Measurements from ENCODE around the gene BCL2L14.
"Not testable (repeated sequence)": the region's sequence is repeated elsewhere in the genome, so short reads cannot be mapped to it uniquely, and the experiment has no call there.

BCL2L14 gene

DNA sequence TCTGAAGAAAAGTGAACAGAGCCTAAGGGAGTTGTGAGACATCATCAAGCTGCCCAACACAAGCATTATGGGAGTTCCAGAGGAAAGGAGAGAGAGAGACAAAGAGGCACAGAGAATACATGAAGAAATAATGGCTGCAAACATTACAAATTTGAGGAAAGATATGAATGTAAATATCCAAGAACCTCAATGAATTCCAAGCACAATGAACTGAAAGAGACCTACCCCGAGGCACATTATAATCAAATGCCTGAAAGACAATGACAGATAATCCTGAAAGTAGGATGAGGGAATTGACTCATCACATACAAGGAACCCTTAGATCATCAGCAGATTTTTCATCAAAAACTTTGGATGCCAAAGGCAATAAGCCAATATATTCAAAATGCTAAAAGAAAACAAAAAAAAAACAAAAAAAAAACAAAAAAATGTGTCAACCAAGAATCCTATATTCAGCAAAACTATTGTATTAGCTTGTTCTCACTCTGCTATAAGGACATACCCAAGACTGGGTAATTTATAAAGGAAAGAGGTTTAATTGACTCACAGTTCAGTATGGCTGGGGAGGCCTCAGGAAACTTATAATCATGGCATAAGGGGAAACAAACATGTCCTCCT, 37.8 kb downstream of the BCL2L14 start:
- DNase-seq (ENCODE audit: low read depth): no peak

DNA sequence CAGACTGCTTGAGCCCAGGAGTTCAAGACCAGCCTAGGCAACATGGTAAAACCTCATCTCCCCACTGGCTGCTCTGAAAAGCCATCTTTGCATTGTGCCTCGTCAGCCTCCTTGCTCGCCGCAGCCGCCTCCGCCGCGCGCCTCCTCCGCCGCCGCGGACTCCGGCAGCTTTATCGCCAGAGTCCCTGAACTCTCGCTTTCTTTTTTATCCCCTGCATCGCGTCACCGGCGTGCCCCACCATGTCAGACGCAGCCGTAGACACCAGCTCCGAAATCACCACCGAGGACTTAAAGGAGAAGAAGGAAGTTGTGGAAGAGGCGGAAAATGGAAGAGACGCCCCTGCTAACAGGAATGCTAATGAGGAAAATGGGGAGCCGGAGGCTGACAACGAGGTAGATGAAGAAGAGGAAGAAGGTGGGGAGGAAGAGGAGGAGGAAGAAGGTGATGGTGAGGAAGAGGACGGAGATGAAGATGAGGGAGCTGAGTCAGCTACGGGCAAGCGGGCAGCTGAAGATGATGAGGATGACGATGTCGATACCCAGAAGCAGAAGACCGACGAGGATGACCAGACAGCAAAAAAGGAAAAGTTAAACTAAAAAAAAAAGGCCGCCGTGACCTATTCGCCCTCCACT, 40.3 kb downstream of the BCL2L14 start:
- not testable (repeated sequence) for DNase-seq (ENCODE audit: low read depth)

DNA sequence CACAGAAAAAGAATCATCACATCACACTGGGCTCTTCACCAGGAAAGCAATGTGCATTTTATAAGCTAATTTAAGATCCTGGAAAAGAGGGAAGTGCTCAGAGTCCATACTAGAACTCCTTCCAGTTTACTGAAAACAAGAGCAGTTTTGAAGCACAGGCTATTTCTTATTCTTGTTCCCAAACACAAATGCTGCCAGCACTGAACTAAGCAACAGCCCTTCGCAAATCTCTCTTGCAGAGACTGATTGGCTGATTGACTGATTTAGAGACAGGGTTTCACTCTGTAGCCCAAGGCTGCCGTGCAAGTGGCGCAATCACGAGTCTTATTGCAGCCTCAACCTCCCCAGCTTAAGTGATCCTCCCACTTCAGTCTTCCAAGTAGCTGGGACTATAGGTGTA, 44.8 kb downstream of the BCL2L14 start:
- DNase-seq (ENCODE audit: low read depth): no peak

DNA sequence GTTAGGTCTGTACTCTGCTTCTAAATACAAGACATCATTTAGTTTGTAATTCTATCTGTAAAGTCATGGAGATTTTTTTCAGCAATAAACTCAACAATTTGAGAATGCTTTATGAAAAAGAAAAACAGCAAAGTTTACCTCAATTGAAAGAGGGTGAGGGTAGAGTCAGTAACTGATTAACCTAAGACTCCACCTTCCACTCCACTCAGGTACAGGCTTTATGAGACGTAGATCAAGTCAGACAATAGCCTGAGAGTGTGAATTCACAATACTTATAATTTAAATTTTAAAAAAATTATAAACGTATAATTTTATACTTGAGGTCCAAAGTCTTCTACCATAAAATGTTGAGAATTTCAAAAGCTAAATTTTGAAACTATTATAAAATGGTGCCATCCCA, 45.9 kb downstream of the BCL2L14 start:
- no peak for DNase-seq (ENCODE audit: low read depth)

DNA sequence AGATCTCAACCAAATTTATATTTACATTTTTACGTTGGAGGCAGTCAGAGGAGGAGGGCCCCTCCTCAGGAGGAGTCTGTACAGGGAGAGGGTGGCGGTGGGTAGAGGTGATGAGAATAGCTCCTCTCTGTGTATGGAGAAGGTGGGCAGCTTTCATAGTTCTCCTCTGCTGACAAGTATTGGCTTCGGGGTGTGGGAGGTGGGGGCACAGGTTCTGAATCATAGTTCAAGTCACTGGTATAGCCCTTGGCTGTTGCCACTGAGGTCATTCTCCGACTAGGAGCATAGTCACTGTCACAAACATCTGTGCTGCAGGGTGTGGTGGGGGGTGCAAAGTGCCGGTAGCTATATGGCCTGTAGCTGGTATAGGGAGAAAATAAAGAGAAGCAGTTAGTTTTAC, 50.3 kb downstream of the BCL2L14 start:
- no peak for DNase-seq (ENCODE audit: low read depth)

DNA sequence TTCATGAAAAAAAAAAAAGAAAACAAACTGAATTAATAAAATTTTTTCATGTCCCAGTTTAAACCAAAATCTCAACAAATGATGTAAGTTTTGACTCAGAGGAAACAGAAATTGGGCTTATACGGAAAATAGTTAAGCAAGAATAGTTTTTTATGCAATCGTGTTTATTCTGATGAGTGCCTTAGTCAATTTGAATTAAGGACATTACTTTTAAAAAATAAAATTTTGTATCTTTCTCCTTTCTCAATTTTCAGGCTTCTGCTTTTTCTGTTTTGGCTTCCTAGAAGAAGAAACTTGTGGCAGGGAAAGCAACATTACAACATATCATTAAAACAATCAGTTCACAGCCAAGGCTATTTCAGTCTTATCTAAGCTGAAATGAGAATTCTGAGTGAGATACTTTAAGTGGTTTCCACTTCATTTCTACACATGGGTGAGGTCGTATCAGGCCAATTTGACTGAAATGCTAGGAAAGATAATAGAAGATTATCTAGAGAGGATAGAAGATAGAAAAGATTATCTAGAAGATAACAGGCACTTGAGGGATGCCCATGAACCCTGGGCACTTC, 52.4 kb downstream of the BCL2L14 start:
- no peak for DNase-seq (ENCODE audit: low read depth)

DNA sequence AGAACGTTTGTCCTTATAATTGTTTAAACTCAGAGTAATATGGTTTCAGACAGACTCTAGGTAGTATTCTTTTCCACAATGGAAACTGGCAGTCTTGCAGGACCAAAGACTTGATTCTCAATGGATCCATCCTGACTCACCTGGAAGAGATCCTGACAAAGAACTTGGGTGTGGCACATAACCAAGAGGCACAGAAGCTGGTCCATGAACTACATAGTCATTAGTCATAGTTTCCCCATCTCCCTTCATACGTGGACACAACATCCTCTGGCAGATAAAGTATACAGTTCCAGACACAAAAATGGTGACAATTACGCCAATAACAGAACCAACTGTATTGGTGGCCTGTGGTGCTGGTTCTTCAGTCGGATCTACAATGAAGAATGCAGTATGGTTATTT, 55.8 kb downstream of the BCL2L14 start:
- DNase-seq (ENCODE audit: low read depth): no peak

DNA sequence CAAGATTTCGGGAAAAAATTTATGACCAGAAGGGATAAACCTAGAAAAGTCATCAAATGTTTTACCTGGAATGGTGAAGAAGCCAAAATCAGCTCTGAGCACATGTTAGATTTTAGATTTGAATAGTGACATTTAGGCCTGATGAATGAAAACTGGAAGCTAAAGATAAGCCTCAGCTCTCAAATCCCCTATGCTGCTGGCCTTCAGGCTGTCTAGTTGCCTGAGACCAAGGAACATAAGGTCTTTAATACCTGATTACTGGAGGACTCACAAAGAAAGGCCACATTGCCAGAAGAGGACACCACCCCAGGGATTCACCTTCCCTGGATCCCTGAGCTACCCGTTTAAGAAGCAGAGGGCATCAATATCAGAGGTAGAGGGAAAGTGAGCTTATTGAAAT, 56.6 kb downstream of the BCL2L14 start:
- no peak for DNase-seq (ENCODE audit: low read depth)

DNA sequence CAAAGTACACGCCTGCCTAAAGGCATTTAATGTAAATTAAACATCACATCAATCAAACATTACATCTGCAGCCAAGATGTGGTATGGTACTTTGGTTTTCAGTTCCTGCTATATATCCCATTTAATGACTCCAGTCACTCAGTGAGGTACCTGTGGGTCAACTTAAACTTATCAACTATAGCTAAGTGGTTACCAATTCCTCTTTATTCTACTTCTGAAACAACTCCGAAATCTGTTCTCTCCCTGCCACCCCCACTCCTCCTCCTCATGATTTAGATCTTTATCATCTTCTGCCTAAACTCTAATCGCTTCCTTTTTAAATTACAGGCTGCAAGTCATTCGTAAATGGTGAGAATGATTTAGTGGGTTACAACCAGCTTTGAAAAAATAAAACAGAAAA, 57.9 kb downstream of the BCL2L14 start:
- DNase-seq (ENCODE audit: low read depth): no peak

DNA sequence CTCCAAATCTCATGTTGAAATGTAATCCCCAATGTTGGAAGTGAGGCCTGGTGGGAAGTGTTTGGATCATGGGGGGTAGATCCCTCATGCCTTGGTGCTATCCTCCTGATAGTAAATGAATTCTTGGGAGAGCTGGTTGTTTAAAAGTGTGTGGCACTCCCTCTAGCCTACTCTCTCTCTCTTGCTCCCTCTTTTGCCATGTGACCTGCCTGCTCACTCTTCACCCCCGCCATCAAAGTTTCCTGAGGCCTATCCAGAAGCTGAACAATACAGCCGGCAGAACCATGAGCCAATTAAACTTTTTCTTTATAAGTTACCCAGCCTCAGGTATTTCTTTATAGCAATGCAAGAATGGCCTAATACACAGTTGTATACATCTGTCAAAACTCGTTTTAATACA, 62.5 kb downstream of the BCL2L14 start:
- no peak for DNase-seq (ENCODE audit: low read depth)

DNA sequence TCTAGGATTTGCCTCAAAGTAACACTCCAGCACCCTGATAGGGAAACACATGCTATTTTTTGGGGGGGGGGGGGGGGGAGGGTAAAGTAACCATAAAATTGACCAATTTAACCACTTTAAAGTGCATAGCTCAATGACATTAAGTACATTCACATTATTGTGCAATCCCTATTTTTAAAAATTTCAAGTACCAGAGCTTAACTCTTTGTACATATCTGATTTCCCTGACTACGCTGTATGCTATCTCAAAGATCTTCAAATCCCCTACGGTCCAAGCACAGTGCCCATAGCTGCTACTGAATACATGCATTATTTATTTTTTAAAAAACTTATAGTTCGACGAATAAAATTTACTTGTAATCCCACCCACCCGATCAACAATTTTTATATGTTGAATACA, 63.0 kb downstream of the BCL2L14 start:
- no peak for DNase-seq (ENCODE audit: low read depth)

DNA sequence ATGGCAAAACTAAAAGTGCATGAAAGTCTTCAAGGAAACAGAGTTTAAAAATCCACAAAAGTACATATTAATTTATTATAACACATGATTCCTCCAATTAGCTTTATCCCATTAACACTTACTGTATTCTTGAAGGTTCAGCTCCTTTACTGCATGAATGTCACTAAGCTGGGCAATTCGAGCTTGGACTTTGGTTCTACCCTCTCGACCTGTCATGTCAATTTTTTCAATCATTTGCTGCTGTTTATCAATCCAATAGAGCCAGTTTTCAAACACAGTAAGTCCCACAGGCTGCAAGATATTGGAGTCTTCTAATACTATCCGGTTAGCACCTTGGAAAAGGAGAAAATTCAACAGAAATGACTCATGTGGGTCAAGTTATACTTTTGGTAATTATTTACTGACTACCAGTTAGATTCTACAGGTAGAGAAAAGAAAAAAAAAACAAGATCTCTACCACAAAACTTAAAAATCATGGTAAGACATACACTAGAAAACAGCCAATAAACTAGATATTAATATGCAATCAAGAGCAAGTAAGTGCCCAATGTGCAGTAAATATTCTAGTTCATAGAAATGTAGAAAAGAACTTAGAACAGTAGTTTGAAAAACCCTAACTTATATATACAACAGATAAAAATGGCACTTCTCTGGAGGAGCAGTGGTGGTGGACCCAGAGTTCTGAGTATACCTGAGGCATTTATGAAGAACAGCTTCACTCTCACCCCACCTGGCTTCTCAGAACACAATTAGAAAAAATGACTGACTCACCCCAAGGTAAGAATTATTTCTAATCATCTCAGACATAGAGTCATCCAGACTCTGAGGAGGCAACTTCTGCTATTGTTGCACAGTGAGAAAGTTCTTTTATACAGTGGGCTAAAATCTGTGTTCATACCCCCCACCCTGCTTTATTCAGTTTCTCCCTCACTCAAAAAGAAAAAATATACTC, 67.7 kb downstream of the BCL2L14 start:
- DNase-seq (ENCODE audit: low read depth): no peak

DNA sequence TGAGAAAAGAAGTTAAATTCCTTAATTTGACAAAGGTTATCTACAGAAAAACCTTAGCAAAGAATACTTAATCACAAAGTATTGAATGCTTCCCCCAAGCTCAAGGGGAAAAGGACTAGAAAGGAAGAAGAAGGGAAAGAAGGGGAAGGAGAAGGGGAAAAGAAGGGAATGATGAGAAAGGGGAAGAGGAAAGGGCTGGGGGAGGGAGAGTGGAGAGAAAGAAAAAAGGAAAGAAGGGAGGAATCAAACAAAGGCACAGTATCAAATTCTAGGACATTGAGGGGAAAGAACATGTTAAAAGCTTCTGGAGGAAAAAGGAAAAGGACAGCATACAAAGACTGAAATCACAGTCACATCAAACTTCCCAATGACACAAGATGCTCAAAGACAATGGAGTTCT, 70.3 kb downstream of the BCL2L14 start:
- DNase-seq (ENCODE audit: low read depth): no peak

DNA sequence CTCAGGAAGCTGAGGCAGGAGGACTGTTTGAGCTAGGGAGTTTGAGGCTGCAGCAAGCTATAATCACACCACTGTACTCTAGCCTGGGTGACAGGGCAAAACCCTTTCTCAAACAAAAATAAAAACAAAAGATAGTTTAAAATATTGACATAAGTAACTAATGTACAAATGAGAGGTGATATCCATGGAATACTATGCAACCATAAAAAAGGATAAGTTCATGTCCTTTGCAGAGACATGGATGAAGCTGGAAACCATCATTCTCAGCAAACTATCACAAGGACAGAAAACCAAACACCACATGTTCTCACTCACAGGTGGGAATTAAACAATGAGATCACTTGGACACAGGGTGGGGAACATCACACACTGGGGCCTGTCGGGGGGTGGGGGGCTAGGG, 73.8 kb downstream of the BCL2L14 start:
- not testable (repeated sequence) for DNase-seq (ENCODE audit: low read depth)

DNA sequence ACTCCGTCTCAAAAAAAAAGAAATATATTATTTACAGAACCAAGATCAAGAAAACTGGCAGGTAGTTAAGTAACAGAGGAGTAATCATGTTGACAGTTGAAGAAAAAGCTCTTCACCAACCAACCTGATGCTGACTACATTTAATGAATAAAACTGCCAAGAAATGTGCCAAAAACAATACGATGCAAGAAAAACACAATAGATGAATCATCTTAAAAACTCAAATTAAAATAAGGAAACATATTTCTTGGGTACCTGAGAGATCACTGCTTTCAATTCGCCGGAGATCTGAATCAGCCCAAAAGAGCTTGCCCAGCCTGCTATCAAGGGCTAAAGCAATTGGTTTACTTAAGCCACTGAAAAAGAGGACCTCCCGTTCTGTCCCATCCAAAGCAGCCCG, 76.4 kb downstream of the BCL2L14 start:
- DNase-seq (ENCODE audit: low read depth): no peak

Data from GM04504 (cell line).